Ishikawa (cell line): ENCODE data around the gene PPM1L.

Source experiments
- CEBPB ChIP-seq: IDR thresholded peaks from 2 replicates; pipeline ENCODE4 v1.6.1; 2012
- EP300 ChIP-seq: IDR thresholded peaks from 2 replicates; pipeline ENCODE4 v1.6.1; 2012; ENCODE audit warnings: borderline replicate concordance
- NFIC ChIP-seq: IDR thresholded peaks from 2 replicates; pipeline ENCODE4 v1.6.1; 2012
- TEAD4 ChIP-seq: IDR thresholded peaks from 2 replicates; pipeline ENCODE4 v1.6.1; 2012

- TF ChIP-seq EP300, result no peak
- no peak for TF ChIP-seq NFIC
- TF ChIP-seq CEBPB, result no peak
- TF ChIP-seq TEAD4, result no peak
Measured at GRCh38 chr3:161101609-161102008, 345.6 kb downstream of the PPM1L start.
